Panc1 (cell line): Measurements from ENCODE around the gene NCKAP1. TPM values are rescaled to one million over a fixed set of nuclear protein-coding genes. Genes with fewer than 3 reads are reported as not detected.

Experiments
- ATAC-seq: fragments of 200-7000 bp; cut with Tn5 transposase; 2 replicates; pipeline ENCODE4 v1.9.1; 2020; ENCODE audit warnings: mild to moderate bottlenecking, moderate library complexity
- BruUV-seq: library from RNA; stranded (reverse); fragments of 400-500 nt; replicated peaks from 2 replicates; lab custom pipeline; 2021; lab: Mats Ljungman, UMichigan
- CTCF ChIA-PET: fragments of 300-600 bp; sonication (Branson Sonifier 250); formaldehyde crosslinking; loops from one replicate; lab custom pipeline; 2022; ENCODE audit warnings: antibody characterized with exemption; lab: Charles Lee
- POLR2A ChIA-PET: fragments of 300-600 bp; sonication (Branson Sonifier 250); formaldehyde crosslinking; loops from one replicate; lab custom pipeline; 2022; ENCODE audit warnings: antibody characterized with exemption; lab: Charles Lee
- DNase-seq: peaks from one replicate; pipeline ENCODE4 v3.0.0-alpha.2; 2010; ENCODE audit warnings: low read depth, low spot score
- H3K27ac ChIP-seq: 2 replicates; pipeline ENCODE4 v1.5.1; 2011; ENCODE audit warnings: mild to moderate bottlenecking, low read length, inconsistent platforms
- H3K27me3 ChIP-seq: fragments of 200-500 bp; sonication (Bioruptor generic); 2 replicates; pipeline ENCODE4 v1.6.0; 2014; ENCODE audit warnings: low read length, inconsistent platforms; ENCODE audit not compliant: control insufficient read depth, insufficient read depth
- H3K36me3 ChIP-seq: fragments of 200-500 bp; sonication (Bioruptor generic); 2 replicates; pipeline ENCODE4 v1.5.1; 2014; ENCODE audit warnings: inconsistent platforms, mild to moderate bottlenecking, low read length, moderate library complexity; ENCODE audit not compliant: control insufficient read depth, insufficient read depth
- H3K4me1 ChIP-seq: 2 replicates; pipeline ENCODE4 v1.5.1; 2011; ENCODE audit warnings: inconsistent platforms, mild to moderate bottlenecking, low read length, moderate library complexity; ENCODE audit not compliant: control insufficient read depth, insufficient read depth
- H3K4me3 ChIP-seq, 2 experiments: 2 replicates each; pipeline ENCODE4 v1.5.1; 2011 to 2012; ENCODE audit warnings: low read depth in 2 of 2, low read length in 2 of 2, mild to moderate bottlenecking in 2 of 2, inconsistent platforms in 1 of 2, moderate library complexity in 1 of 2
- H3K9me3 ChIP-seq: fragments of 200-500 bp; sonication (Bioruptor generic); 2 replicates; pipeline ENCODE4 v1.5.1; 2014; ENCODE audit warnings: low read depth, mild to moderate bottlenecking, inconsistent platforms, low read length, moderate library complexity; ENCODE audit not compliant: control insufficient read depth, insufficient read depth
- POLR2AphosphoS5 ChIP-seq: IDR thresholded peaks from 2 replicates; pipeline ENCODE4 v1.6.1; 2012; ENCODE audit warnings: mild to moderate bottlenecking, low read depth, low read length, moderate library complexity
- REST ChIP-seq, 2 experiments: IDR thresholded peaks; 2 replicates each; pipeline ENCODE4 v1.6.1; 2011 to 2012; ENCODE audit warnings: low read depth in 2 of 2, control low read depth in 1 of 2, low read length in 1 of 2, mild to moderate bottlenecking in 1 of 2, moderate library complexity in 1 of 2; ENCODE audit not compliant: insufficient read depth in 1 of 2
- SIN3A ChIP-seq: IDR thresholded peaks from 2 replicates; pipeline ENCODE4 v1.6.1; 2012; ENCODE audit warnings: low read depth, mild to moderate bottlenecking, low read length, moderate library complexity, borderline replicate concordance; ENCODE audit not compliant: insufficient read depth
- TCF7L2 ChIP-seq: IDR thresholded peaks from 2 replicates; pipeline ENCODE4 v1.6.1; 2011; ENCODE audit warnings: mild to moderate bottlenecking, low read depth, low read length, inconsistent platforms
- in situ Hi-C: cut with HindIII; loops from 2 replicates; pipeline ENCODE4 v1.10.0; 2016; ENCODE audit warnings: low sequenced_read_pairs, low pct_unique_long_range_greater_than_20kb
- intact Hi-C: fragments of 100-400 bp; cut with micrococcal nuclease; formaldehyde crosslinking; loops from one replicate; pipeline ENCODE4 v1.10.0; 2022; ENCODE audit not compliant: unreplicated experiment
- total RNA-seq: library from RNA; stranded (reverse); gene quantifications from one replicate; pipeline ENCODE4 v1.2.1, GENCODE V29; 2021; ENCODE audit not compliant: unreplicated experiment
- TF ChIP-seq, protein P1 (sequence below): fragments of 450-650 bp; IDR thresholded peaks from 2 replicates; pipeline ENCODE4 v1.5.1; 2017; ENCODE audit warnings: mild to moderate bottlenecking

NCKAP1 gene
- total RNA-seq, 1 experiment from 2014 or later = 174 TPM

DNA sequence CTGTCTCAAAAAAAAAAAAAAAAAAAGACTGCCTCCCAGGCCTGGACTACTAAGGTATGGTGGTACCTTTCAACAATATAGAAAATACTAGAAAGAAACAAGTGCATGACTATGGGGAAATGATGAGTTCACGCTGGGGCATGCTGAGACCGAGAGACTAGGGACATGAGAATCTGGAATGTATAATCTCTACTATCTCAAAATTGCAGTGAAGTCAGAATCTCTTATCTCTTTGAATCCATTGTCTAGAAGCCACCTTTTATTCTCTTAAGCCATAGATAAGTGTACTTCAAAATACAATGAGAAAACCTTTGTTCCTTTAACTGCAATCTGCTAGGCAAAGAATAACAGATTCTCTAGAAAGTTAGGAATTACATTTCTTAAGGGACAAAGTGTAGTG lies 177.4 kb downstream of the NCKAP1 start:
- in situ Hi-C loops = no loop called here
- BruUV-seq = no TSS peak
- intact Hi-C loops = no loop called here
- TF ChIP-seq SIN3A (no peak), REST (IDR thresholded peaks at IDR 0.05; ENCODE audit: insufficient read depth in 1 of 2, low read depth in 2 of 2, low read length in 1 of 2) (no peak), POLR2AphosphoS5 (no peak), TCF7L2 (no peak)
- TF ChIP-seq, protein P1, sequence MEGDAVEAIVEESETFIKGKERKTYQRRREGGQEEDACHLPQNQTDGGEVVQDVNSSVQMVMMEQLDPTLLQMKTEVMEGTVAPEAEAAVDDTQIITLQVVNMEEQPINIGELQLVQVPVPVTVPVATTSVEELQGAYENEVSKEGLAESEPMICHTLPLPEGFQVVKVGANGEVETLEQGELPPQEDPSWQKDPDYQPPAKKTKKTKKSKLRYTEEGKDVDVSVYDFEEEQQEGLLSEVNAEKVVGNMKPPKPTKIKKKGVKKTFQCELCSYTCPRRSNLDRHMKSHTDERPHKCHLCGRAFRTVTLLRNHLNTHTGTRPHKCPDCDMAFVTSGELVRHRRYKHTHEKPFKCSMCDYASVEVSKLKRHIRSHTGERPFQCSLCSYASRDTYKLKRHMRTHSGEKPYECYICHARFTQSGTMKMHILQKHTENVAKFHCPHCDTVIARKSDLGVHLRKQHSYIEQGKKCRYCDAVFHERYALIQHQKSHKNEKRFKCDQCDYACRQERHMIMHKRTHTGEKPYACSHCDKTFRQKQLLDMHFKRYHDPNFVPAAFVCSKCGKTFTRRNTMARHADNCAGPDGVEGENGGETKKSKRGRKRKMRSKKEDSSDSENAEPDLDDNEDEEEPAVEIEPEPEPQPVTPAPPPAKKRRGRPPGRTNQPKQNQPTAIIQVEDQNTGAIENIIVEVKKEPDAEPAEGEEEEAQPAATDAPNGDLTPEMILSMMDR = no peak
- H3K27me3 ChIP-seq = peaks cover 2% of the 10 kb centered on the region; the same call in 1 of the 2 replicates
- DNase-seq (no peak), ATAC-seq (no peak)
- CTCF ChIA-PET = no interaction called here
- H3K4me3 ChIP-seq = no peak overlapping the region
- no peaks in the 10 kb centered on the region for H3K36me3 ChIP-seq
- H3K27ac ChIP-seq = no peak overlapping the region
- H3K4me1 ChIP-seq = no peaks in the 10 kb centered on the region
- POLR2A ChIA-PET = no interaction called here
- H3K9me3 ChIP-seq = no peaks in the 10 kb centered on the region

Other genes with a start within 250 kb of the NCKAP1 start
- gene FRZB, start 171.8 kb downstream of the NCKAP1 start, total RNA-seq = 0.08 TPM
- gene DUSP19, start 40.3 kb upstream of the NCKAP1 start, total RNA-seq = 1.3 TPM
- gene NUP35, start 86.0 kb upstream of the NCKAP1 start, total RNA-seq = 28.9 TPM